GM20000 (cell line): ENCODE measurements around the gene GRIK1.

ENCODE experiments used
- DNase-seq: peaks from one replicate; pipeline ENCODE4 v3.0.0; 2012; ENCODE audit warnings: low spot score
- CTCF ChIP-seq: IDR thresholded peaks from 2 replicates; pipeline ENCODE4 v1.5.1; 2012; ENCODE audit warnings: mild to moderate bottlenecking, control low read depth; ENCODE audit errors: extremely low read depth, missing control alignments

Gene GRIK1

GRCh38 chr21:29888437-29888836 lies 51.4 kb downstream of the GRIK1 start:
- no peak for DNase-seq
- TF ChIP-seq CTCF, result no peak

DNA sequence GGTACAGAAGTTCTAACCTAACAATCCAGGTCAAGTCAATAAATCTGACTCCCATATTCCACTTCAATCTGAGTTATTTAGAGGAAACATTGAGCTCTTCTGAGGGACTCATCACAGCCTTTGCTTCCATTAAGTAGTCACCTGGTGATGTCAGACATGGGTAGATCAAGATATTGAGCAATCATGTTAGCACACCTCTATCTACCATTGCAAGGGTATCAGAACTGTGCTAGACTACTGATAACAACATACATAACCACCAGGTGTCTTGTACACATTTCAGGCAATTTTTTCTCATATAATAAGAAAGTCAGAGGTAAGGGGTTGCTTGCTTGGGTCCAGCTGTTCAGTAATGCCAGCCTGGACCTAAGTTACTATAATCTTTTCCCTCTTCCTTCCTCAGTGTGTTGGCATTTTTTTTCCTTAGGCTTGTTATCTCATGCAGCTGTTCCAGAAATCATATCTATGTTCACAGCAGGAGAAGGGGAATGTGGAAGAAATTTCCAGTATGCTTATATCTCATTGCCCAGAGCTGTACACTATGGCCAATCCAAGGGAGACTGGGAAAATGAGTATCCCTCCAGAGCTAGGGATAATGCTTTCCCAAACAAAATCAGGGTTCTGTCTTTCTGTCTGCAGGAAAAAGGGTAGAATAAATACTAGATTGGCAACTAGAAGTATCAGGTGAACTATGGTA lies 52.3 kb downstream of the GRIK1 start:
- no peak for TF ChIP-seq CTCF
- no peak for DNase-seq

DNA sequence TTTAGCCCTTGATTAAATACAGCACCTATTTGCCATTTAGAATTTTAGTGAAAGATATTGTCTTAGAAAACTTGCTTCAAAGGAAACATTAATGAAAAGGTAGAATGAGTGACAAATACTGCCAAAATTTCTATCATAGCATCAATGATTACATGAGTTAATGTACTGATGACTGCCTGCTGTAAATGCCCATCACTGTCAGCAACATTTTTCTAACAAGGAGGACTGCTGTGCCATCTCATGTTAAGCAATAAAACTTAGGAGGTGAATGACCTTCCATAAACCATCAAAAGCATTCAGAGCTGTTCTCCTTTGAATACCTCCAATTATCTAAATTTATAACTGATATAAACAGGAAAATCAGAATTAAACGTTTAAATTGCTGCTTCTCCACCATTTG lies 54.3 kb downstream of the GRIK1 start:
- TF ChIP-seq CTCF, result no peak
- no peak for DNase-seq

DNA sequence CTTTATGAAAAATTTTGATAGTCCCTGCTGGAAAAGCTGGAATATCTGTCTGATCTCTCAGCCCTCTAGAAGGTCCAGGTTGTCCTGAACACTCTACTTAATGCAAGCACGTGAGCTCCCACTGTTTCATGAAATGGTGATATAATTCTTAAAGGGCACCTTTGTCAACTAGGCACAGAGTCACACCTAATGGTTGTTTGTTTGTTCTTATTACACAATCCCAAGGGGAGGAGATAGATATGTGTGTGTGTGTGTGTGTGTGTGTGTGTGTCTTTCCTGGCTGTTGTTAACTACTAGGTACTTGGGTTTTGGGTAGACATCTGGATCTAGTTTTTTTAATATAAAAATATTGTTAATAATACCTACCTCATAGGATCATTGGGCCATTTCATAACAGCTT lies 63.9 kb downstream of the GRIK1 start:
- TF ChIP-seq CTCF, result no peak
- DNase-seq, result no peak

- DNase-seq, result no peak
- no peak for TF ChIP-seq CTCF
These were observed 64.6 kb downstream of the GRIK1 start for GRCh38 chr21:29875036-29875716.

DNA sequence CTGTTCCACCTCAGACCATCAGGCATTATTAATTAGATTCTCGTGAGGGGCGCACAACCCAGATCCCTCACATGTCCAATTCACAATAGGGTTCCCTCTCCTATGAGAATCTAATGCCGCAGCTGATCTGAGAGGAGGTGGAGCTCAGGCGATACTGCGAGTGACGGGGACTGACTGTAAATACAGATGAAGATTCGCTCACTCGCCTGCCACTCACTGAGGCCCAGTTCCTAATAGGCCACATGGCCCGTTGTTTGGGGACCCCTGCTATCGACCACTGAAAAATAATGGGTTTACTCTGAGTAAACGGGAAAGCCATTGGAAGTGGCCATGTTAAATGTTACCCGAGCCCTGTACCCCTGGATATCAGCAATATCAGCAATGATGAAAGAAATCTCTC lies 65.9 kb downstream of the GRIK1 start:
- TF ChIP-seq CTCF, result no peak
- DNase-seq, result no peak

- DNase-seq, result no peak
These were observed 69.0 kb downstream of the GRIK1 start for GRCh38 chr21:29870814-29871213.

More at GRCh38 chr21:29870814-29871213, 69.0 kb downstream of the GRIK1 start:
- TF ChIP-seq CTCF, result no peak
